ENCODE measurements around the gene RPL12.

Gene RPL12

GRCh38 chr9:127422787-127423186, 28.4 kb downstream of the RPL12 start:
- Histone ChIP-seq H3K36me3 (peaks cover 0 to 17% (median 5%) of the 10 kb centered on the region in 11 experiments; a peak in 13 of 22 replicates), H3K9me3 (replicated peaks in 1 of 11) (no peaks in the 10 kb centered on the region), H4K20me1 (peaks cover 5 to 34% (median 16%) of the 10 kb centered on the region in 11 experiments; a peak in 13 of 22 replicates), H3K4me2 (peak overlapping the region; percentile 87 to 99 (median 97)), H3K4me1 (peaks cover 38 to 68% (median 40%) of the 10 kb centered on the region in 10 experiments), H3K9ac (peak overlapping the region; percentile 83 to 91 (median 89)), H3K27ac (peak overlapping the region in 8 of 11 experiments; percentile 76 to 87 (median 84); a peak in 14 of 22 replicates), H3K27me3 (no peaks in the 10 kb centered on the region), H3K4me3 (peak overlapping the region; percentile 79 to 93 (median 87))
- no peak for TF ChIP-seq Cebpa-rat (IDR thresholded peaks at IDR 0.05)

GRCh38 chr9:127422133-127422782, 28.9 kb downstream of the RPL12 start:
- Histone ChIP-seq H3K4me3 (peak overlapping the region in 5 of 10 experiments; percentile 79 to 93 (median 84); a peak in 8 of 20 replicates), H3K27me3 (no peaks in the 10 kb centered on the region), H3K4me2 (peak overlapping the region; percentile 87 to 99 (median 97)), H3K4me1 (peaks cover 38 to 63% (median 40%) of the 10 kb centered on the region in 10 experiments), H4K20me1 (peaks cover 5 to 29% (median 14%) of the 10 kb centered on the region in 11 experiments; a peak in 12 of 22 replicates), H3K9me3 (replicated peaks in 1 of 11) (no peaks in the 10 kb centered on the region), H3K9ac (peak overlapping the region in 9 of 11 experiments; percentile 87 to 91 (median 90); a peak in 10 of 22 replicates), H3K36me3 (peaks cover 0 to 12% (median 0%) of the 10 kb centered on the region in 11 experiments; a peak in 5 of 22 replicates), H3K27ac (no peak overlapping the region)
- no peak for TF ChIP-seq Cebpa-rat (IDR thresholded peaks at IDR 0.05)

GRCh38 chr9:127421057-127421456, 30.1 kb downstream of the RPL12 start:
- Histone ChIP-seq H3K4me2 (0 out of 22 replicates have a peak overlapping the region, but pooled peaks of 1 of the 11 experiments have one; percentile 99), H3K27me3 (no peaks in the 10 kb centered on the region), H3K4me3 (no peak overlapping the region), H3K4me1 (peaks cover 28 to 51% (median 30%) of the 10 kb centered on the region in 10 experiments), H3K36me3 (peaks cover 0 to 6% (median 0%) of the 10 kb centered on the region in 11 experiments; a peak in 1 of 22 replicates), H3K9ac (peak overlapping the region in 1 of 11 experiments; percentile 24; a peak in 1 of 22 replicates), H4K20me1 (peaks cover 0 to 17% (median 10%) of the 10 kb centered on the region in 11 experiments; a peak in 10 of 22 replicates), H3K27ac (no peak overlapping the region), H3K9me3 (replicated peaks in 1 of 11) (no peaks in the 10 kb centered on the region)
- no peak for TF ChIP-seq Cebpa-rat (IDR thresholded peaks at IDR 0.05)

GRCh38 chr9:127419348-127419747, 31.9 kb downstream of the RPL12 start:
- no peak overlapping the region for H3K27ac ChIP-seq
- no peaks in the 10 kb centered on the region for H3K9me3 ChIP-seq (replicated peaks in 1 of 11)
- peaks cover 0 to 5% (median 0%) of the 10 kb centered on the region in 11 experiments; a peak in 3 of 22 replicates for H4K20me1 ChIP-seq
- H3K9ac ChIP-seq, result no peak overlapping the region
- H3K4me2 ChIP-seq, result peak overlapping the region in 3 of 11 experiments; percentile 25 to 57 (median 37); a peak in 5 of 22 replicates
- peaks cover 0 to 6% (median 0%) of the 10 kb centered on the region in 11 experiments; a peak in 1 of 22 replicates for H3K36me3 ChIP-seq
- H3K4me3 ChIP-seq, result no peak overlapping the region
- peaks cover 15 to 55% (median 23%) of the 10 kb centered on the region in 10 experiments for H3K4me1 ChIP-seq
- H3K27me3 ChIP-seq, result no peaks in the 10 kb centered on the region
- no peak for TF ChIP-seq Cebpa-rat (IDR thresholded peaks at IDR 0.05)

- Histone ChIP-seq H4K20me1 (peaks cover 0 to 5% (median 0%) of the 10 kb centered on the region in 11 experiments; a peak in 2 of 22 replicates), H3K36me3 (peaks cover 0 to 6% (median 0%) of the 10 kb centered on the region in 11 experiments; a peak in 1 of 22 replicates), H3K4me2 (no peak overlapping the region), H3K27me3 (no peaks in the 10 kb centered on the region), H3K4me3 (no peak overlapping the region), H3K9ac (no peak overlapping the region), H3K4me1 (peaks cover 11 to 59% (median 19%) of the 10 kb centered on the region in 10 experiments), H3K9me3 (replicated peaks in 1 of 11) (no peaks in the 10 kb centered on the region), H3K27ac (no peak overlapping the region)
- TF ChIP-seq Cebpa-rat (IDR thresholded peaks at IDR 0.05), result no peak
These were observed 33.2 kb downstream of the RPL12 start for GRCh38 chr9:127418037-127418471.

- no peak overlapping the region for H3K9ac ChIP-seq
- H3K4me1 ChIP-seq, result peaks cover 5 to 59% (median 12%) of the 10 kb centered on the region in 10 experiments
- H3K4me3 ChIP-seq, result no peak overlapping the region
- TF ChIP-seq Cebpa-rat (IDR thresholded peaks at IDR 0.05), result no peak
- H3K4me2 ChIP-seq, result peak overlapping the region in 1 of 11 experiments; percentile 38; a peak in 1 of 22 replicates
- H4K20me1 ChIP-seq, result peaks cover 0 to 5% (median 0%) of the 10 kb centered on the region in 11 experiments; a peak in 2 of 22 replicates
- no peaks in the 10 kb centered on the region for H3K27me3 ChIP-seq
- no peak overlapping the region for H3K27ac ChIP-seq
- H3K9me3 ChIP-seq (replicated peaks in 1 of 11), result no peaks in the 10 kb centered on the region
- H3K36me3 ChIP-seq, result peaks cover 0 to 6% (median 0%) of the 10 kb centered on the region in 11 experiments; a peak in 1 of 22 replicates
These were observed 33.8 kb downstream of the RPL12 start for GRCh38 chr9:127417131-127418036.

GRCh38 chr9:127415657-127416056, 35.5 kb downstream of the RPL12 start:
- TF ChIP-seq Cebpa-rat (IDR thresholded peaks at IDR 0.05), result no peak
- peak overlapping the region in 4 of 11 experiments; percentile 14 to 58 (median 32); a peak in 5 of 22 replicates for H3K4me2 ChIP-seq
- peaks cover 0 to 5% (median 0%) of the 10 kb centered on the region in 11 experiments; a peak in 2 of 22 replicates for H4K20me1 ChIP-seq
- no peaks in the 10 kb centered on the region for H3K9me3 ChIP-seq (replicated peaks in 1 of 11)
- no peak overlapping the region for H3K27ac ChIP-seq
- H3K9ac ChIP-seq, result no peak overlapping the region
- no peaks in the 10 kb centered on the region for H3K27me3 ChIP-seq
- H3K4me3 ChIP-seq, result no peak overlapping the region
- peaks cover 0 to 6% (median 0%) of the 10 kb centered on the region in 11 experiments; a peak in 1 of 22 replicates for H3K36me3 ChIP-seq
- peaks cover 0 to 60% (median 14%) of the 10 kb centered on the region in 10 experiments; a peak in 13 of 20 replicates for H3K4me1 ChIP-seq

GRCh38 chr9:127415141-127415540, 36.1 kb downstream of the RPL12 start:
- Histone ChIP-seq H3K9me3 (replicated peaks in 1 of 11) (no peaks in the 10 kb centered on the region), H4K20me1 (peaks cover 0 to 5% (median 0%) of the 10 kb centered on the region in 11 experiments; a peak in 2 of 22 replicates), H3K36me3 (peaks cover 0 to 6% (median 0%) of the 10 kb centered on the region in 11 experiments; a peak in 1 of 22 replicates), H3K4me3 (no peak overlapping the region), H3K4me2 (peak overlapping the region in 6 of 11 experiments; percentile 11 to 58 (median 20); a peak in 9 of 22 replicates), H3K27me3 (no peaks in the 10 kb centered on the region), H3K4me1 (peaks cover 0 to 65% (median 15%) of the 10 kb centered on the region in 10 experiments; a peak in 13 of 20 replicates), H3K27ac (no peak overlapping the region), H3K9ac (no peak overlapping the region)
- TF ChIP-seq Cebpa-rat (IDR thresholded peaks at IDR 0.05), result no peak
